ENCODE measurements around the gene PDE6B.

GRCh38 chr4:657338-657833 is 32.0 kb downstream of the PDE6B start:
- no peak for TF ChIP-seq CTCF (IDR thresholded peaks at IDR 0.05)
- no peak for TF ChIP-seq POLR2AphosphoS5 (IDR thresholded peaks at IDR 0.05)
